Stomach smooth muscle (tissue), 2 donors: ENCODE results near the gene RSRC2.
"Not testable (repeated sequence)": the region's sequence is repeated elsewhere in the genome, so short reads cannot be mapped to it uniquely, and the experiment has no call there.

Experiments
- H3K27ac ChIP-seq: one replicate; pipeline ENCODE4 v1.7.0; 2013; ENCODE audit warnings: mild to moderate bottlenecking, low read length, inconsistent platforms
- H3K27me3 ChIP-seq, 2 donors: one replicate each; pipeline ENCODE4 v1.7.0; 2013; ENCODE audit warnings: low read length in 2 of 2; ENCODE audit not compliant: insufficient read depth in 2 of 2, control insufficient read depth in 1 of 2
- H3K36me3 ChIP-seq, 2 donors: one replicate each; pipeline ENCODE4 v1.7.0; 2013; ENCODE audit warnings: low read length in 2 of 2; ENCODE audit not compliant: control insufficient read depth in 2 of 2, insufficient read depth in 2 of 2
- H3K4me1 ChIP-seq: one replicate; pipeline ENCODE4 v1.7.0; 2013; ENCODE audit warnings: low read length; ENCODE audit not compliant: control insufficient read depth, insufficient read depth
- H3K4me3 ChIP-seq, 2 donors: one replicate each; pipeline ENCODE4 v1.7.0; 2013; ENCODE audit warnings: low read length in 2 of 2
- H3K9ac ChIP-seq, 2 donors: one replicate each; pipeline ENCODE4 v1.7.0; 2013; ENCODE audit warnings: low read length in 2 of 2, mild to moderate bottlenecking in 1 of 2
- H3K9me3 ChIP-seq, 2 donors: one replicate each; pipeline ENCODE4 v1.7.0; 2013; ENCODE audit warnings: low read length in 2 of 2; ENCODE audit not compliant: control insufficient read depth in 2 of 2
- donor health status: healthy.
- donor health status: Pancreatic carcinoma.

The RSRC2 gene

DNA sequence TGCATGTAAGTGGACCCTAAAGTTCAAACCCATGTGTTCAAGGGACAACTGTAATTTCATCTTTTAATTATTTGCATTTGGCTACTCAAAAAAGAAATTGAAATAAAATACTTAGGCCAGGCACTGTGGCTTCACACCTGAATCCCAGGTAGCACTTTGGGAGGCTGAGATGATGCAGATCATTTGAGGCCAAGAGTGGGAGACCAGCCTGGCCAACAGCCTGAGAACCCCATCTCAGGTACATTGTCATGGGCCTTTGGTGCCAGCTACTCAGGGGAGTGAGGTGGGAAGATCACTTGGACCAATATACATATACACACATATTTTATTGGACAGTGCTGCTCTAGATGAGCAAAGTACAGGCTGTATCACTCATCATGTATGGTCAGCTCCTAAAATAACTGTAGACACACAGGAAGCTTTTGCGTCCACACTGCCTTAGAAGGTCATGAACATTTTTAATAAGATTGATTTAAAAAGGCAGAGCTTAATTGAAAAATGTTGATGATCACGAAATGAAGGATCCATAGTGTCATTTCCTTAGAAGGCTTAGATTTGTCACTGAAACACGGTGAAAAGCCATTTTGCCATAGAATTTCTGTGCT, 23.5 kb downstream of the RSRC2 start:
- Histone ChIP-seq H3K27ac (no peak overlapping the region), H3K9ac (no peak overlapping the region), H3K9me3 (no peaks in the 10 kb centered on the region), H3K27me3 (no peaks in the 10 kb centered on the region), H3K36me3 (peaks cover 32 to 43% of the 10 kb centered on the region in 2 donors), H3K4me1 (peaks cover 6% of the 10 kb centered on the region), H3K4me3 (no peak overlapping the region)

DNA sequence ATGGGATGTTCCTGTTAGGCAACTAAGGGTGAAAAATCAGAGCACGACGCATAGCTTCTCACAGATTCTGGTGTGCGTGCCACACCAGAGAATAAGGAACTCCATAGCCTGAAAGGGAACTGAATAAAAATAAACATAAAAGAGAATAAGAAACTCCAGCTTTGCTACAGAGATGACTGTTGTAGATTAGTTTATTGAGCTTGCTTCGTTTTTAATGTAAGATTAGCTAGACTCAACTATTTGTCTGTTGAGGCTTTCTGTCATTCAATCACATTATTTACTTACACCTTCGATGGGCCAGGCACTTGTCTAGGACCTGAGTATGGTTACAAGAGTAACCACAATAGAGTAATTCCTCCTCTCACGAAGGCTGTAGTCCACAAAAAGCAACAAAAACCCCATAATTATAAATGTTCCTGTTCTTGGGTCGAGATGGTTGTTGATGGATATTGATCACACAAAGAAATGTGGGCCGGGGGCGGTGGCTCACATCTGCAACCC, 25.2 kb downstream of the RSRC2 start:
- Histone ChIP-seq H3K4me3 (peak overlapping the region; percentile 93 to 97), H3K36me3 (peaks cover 19 to 30% of the 10 kb centered on the region in 2 donors), H3K9me3 (no peaks in the 10 kb centered on the region), H3K27me3 (no peaks in the 10 kb centered on the region), H3K4me1 (peaks cover 9% of the 10 kb centered on the region), H3K9ac (peak overlapping the region in 1 of 2 donors; percentile 93), H3K27ac (peak overlapping the region; percentile 98)

DNA sequence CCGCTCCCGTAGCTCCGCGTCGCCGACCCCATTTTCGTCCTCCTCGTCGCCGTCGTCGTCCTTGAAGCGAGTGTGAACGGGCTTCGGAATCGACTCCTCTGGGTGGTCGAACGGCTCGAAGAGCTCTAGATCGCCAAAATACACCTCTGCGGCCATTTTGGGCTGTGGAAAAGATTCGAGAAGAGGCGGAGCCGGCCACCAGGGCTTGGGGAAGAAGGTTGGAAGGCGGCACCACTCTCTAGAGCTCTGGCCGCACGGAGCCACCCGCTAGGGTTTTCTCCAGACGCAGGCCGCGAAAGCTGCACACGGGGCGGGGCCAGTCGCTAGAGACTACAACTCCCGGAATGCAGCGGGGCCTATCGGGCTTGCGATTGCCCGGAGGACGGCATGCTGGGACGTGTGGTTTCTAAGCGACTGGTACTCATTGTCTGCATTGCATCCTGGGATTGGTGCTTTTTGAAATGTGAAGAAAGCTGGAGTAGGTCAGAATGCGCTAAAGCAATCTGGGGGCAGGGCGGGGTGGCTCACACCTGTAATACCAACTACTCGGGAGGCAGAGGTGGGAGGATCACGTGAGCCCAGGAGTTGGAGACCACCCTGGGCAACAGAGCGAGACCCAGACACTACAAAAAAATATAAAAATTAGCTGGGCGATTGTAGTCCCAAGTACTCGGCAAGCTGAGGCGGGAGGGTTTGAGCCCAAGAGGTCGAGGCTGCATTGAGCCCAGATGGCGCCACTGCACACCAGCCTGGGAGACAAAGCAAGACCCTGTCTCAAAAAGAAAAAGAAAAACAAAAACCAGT, 25.8 kb downstream of the RSRC2 start, which contains the start of gene ZCCHC8:
Gene ZCCHC8, minus strand, starts transcription at position 248 of the 804 bp plus-strand sequence. Its CDS starts 92 bp downstream, at position 156.
- Histone ChIP-seq H3K27me3 (no peaks in the 10 kb centered on the region), H3K4me3 (peak within 1 kb of the TSS; percentile 93 to 97), H3K36me3 (peaks cover 15 to 24% of the 10 kb centered on the region in 2 donors), H3K27ac (peak within 1 kb of the TSS; percentile 98), H3K9ac (peak within 1 kb of the TSS; percentile 93 to 97), H3K9me3 (no peaks in the 10 kb centered on the region), H3K4me1 (peaks cover 10% of the 10 kb centered on the region)

DNA sequence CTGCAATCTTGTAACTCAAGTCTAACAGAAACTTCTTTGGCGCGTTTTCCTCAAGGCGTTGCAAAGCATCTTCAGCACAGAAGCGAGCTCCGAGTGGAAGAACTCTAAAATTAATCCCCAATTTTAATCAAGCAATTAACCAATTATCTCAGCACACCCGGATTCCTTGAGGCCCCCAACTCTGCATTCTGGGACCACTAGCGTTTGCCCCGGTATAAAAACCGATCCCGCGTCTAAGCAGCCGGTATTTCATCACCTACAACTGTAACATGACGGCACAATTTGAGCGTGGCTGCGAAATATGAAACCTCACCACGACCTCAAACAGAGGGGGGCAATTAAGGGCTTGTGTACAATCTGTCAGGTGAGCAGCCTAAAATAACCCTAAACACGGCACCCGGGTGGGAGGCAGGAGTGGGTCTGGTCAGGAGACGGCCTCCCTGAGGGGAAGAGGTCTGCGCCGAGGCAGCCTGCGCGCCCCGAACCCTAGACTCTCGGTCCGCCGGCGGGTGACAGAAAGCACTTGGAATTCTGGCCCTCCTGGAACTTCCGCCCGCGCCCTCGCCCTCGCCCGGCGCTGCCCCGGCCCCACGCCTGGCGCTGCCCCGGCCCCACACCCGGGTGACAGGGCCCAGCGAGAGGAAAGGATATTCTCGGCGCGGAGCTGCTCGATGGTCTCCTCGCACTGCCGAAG, 26.6 kb downstream of the RSRC2 start:
- H3K9ac ChIP-seq = peak overlapping the region; percentile 93 to 97
- no peaks in the 10 kb centered on the region for H3K27me3 ChIP-seq
- peaks cover 12 to 18% of the 10 kb centered on the region in 2 donors for H3K36me3 ChIP-seq
- peaks cover 11% of the 10 kb centered on the region for H3K4me1 ChIP-seq
- no peaks in the 10 kb centered on the region for H3K9me3 ChIP-seq
- H3K4me3 ChIP-seq = peak overlapping the region; percentile 93 to 97
- peak overlapping the region; percentile 98 for H3K27ac ChIP-seq

DNA sequence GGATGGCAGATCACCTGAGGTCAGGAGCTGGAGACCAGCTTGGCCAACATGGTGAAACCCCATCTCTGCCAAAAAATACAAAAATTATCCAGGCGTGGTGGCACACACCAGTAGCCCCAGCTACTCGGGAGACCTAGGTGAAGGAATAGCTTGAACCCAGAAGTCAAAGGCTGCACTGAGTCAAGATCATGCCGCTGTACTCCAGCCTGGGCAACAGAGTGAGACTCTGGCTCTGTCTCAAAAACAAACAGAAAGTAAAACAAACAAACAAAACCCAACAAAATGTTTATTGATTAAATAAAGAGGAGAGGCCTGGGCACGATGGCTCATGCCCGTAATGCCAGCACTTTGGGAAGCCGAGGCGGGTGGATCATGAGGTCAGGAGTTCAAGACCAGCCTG, 31.5 kb downstream of the RSRC2 start:
- Histone ChIP-seq H3K9me3 (no peaks in the 10 kb centered on the region), H3K27me3 (no peaks in the 10 kb centered on the region), H3K27ac (no peak overlapping the region), H3K36me3 (peaks cover 14 to 15% of the 10 kb centered on the region in 2 donors), H3K4me3 (no peak overlapping the region), H3K9ac (no peak overlapping the region), H3K4me1 (peaks cover 7% of the 10 kb centered on the region)

DNA sequence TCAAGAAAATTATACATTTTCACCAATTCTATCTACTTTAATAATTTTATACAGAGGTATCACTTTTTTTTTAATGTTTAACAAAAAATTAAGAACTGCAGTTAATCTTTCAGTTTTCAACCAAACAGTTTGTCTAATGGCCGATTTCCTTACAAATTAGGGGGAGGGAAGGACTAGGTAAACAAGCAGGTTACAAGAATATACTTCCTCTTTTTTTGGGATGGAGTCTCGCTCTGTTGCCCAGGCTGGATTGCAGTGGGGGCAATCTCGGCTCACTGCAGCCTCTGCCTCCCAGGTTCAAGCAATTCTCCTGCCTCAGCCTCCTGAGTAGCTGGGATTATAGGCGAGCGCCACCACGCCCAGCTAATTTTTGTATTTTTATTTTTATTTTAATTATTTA, 33.5 kb downstream of the RSRC2 start:
- not testable (repeated sequence) for H3K27ac ChIP-seq, H3K9ac ChIP-seq, H3K9me3 ChIP-seq, H3K27me3 ChIP-seq, H3K4me3 ChIP-seq, H3K4me1 ChIP-seq
- H3K36me3 ChIP-seq = peaks cover 26 to 33% of the 10 kb centered on the region in 2 donors

DNA sequence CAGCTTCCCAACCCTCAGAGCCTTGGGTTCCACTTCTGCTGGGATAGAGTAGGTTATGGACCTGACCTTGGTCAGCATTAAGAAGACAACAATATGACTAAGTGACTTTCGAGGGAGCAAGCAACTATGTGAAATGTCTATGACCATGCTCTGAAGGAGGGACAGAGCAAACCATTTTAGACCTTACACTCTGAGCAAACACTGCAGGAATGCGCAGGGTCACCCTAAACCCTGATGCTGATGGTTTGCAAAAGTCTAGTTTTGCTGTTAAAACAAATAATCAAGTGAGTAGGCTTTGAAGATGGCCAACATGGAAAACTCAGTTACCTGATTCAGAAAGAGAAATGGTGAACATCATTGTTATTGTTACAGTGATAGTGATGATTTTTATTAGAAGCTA, 34.7 kb downstream of the RSRC2 start:
- no peaks in the 10 kb centered on the region for H3K27me3 ChIP-seq
- H3K27ac ChIP-seq = no peak overlapping the region
- H3K4me3 ChIP-seq = no peak overlapping the region
- no peaks in the 10 kb centered on the region for H3K9me3 ChIP-seq
- no peak overlapping the region for H3K9ac ChIP-seq
- peaks cover 35 to 38% of the 10 kb centered on the region in 2 donors for H3K36me3 ChIP-seq
- H3K4me1 ChIP-seq = peaks cover 2% of the 10 kb centered on the region

DNA sequence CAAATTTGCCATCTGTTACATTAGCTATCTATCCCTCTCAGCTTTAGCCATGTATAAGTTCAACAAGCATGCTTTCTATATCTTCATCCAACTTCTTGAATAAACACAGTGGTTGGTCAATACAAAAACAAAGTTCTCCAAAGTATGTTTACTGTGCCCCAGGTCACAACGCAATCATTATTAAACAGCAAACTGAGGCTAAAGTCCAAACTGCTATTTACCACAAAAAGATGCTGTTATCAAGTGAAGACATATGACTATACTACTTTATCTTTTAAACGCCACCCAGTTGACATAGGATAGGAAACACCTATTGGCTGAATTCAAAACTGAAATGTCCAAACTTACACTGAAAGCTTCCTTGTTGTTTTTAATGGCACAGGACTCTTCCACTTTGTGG, 37.7 kb downstream of the RSRC2 start:
- Histone ChIP-seq H3K27me3 (no peaks in the 10 kb centered on the region), H3K27ac (no peak overlapping the region), H3K9ac (no peak overlapping the region), H3K4me3 (no peak overlapping the region), H3K4me1 (no peaks in the 10 kb centered on the region), H3K36me3 (peaks cover 44 to 58% of the 10 kb centered on the region in 2 donors), H3K9me3 (no peaks in the 10 kb centered on the region)

DNA sequence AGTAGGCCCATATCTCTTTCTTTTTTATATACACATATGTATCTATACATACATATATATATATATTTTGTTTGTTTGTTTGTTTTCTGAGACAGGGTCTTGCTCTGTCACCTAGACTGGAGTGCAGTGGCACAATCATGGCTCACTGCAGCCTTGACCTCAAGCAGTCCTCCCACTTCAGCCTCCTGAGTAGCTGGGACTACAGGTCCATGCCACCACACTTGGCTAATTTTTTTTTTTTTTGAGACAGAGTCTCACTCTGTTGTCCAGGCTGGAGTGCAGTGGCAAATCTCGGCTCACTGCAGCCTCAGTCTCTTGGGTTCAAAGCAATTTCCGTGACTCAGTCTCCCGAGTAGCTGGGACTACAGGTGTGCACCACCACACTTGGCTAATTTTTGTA, 38.9 kb downstream of the RSRC2 start:
- not testable (repeated sequence) for H3K9me3 ChIP-seq, H3K4me3 ChIP-seq, H3K27me3 ChIP-seq, H3K4me1 ChIP-seq, H3K9ac ChIP-seq, H3K27ac ChIP-seq
- peaks cover 45 to 60% of the 10 kb centered on the region in 2 donors for H3K36me3 ChIP-seq

DNA sequence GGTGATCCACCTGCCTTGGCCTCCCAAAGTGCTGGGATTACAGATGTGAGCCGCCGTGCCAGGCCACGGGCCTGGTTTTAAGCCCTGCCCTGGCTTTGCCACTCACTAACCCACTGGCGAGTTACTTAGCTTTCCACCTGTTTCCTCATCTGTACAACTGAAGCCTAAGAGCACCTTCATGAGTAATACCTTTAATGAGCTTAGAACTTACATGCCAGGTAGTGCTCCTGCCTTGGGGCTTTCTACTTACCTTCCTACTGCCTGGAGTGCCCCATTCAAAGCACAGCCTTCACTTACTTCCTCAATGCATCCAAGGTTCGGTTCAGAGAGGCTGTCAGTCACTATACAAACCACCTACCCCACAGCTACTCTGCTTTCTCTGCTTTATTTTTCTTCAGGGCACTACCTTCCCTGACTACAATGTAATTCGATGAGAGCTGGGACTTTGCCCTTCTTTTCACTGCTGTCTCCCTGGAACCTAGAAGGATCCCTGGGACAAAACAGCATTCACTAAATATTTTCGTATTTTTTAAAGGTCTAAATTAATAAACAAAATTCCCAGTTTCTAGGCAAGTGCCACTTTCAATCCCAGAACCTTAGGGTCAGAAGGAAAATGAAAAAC, 39.8 kb downstream of the RSRC2 start:
- H3K4me3 ChIP-seq = no peak overlapping the region
- H3K27me3 ChIP-seq = no peaks in the 10 kb centered on the region
- H3K4me1 ChIP-seq = no peaks in the 10 kb centered on the region
- no peaks in the 10 kb centered on the region for H3K9me3 ChIP-seq
- no peak overlapping the region for H3K27ac ChIP-seq
- H3K9ac ChIP-seq = no peak overlapping the region
- H3K36me3 ChIP-seq = peaks cover 41 to 61% of the 10 kb centered on the region in 2 donors
